GM12878 (cell line): ENCODE measurements around the gene FIGNL2. TPM values are rescaled to one million over a fixed set of nuclear protein-coding genes. Genes with fewer than 3 reads are reported as not detected.

Experiments
- ATAC-seq: fragments of 200-7000 bp; cut with Tn5 transposase; 3 replicates; pipeline ENCODE4 v1.9.1; 2020; ENCODE audit warnings: mild to moderate bottlenecking, moderate library complexity
- BruUV-seq: library from RNA; stranded (reverse); fragments of 400-500 nt; replicated peaks from 2 replicates; lab custom pipeline; 2021; lab: Mats Ljungman, UMichigan
- CTCF ChIA-PET: fragments of 300-600 bp; sonication (Branson Sonifier 250); formaldehyde crosslinking; extraction: SDS; loops from one replicate; lab custom pipeline; 2021; ENCODE audit warnings: inconsistent platforms; lab: Yijun Ruan, JAX
- POLR2A ChIA-PET: fragments of 350-600 bp; formaldehyde crosslinking; extraction: SDS; loops from one replicate; lab custom pipeline; 2021; ENCODE audit warnings: inconsistent platforms; lab: Charles Lee
- RAD21 ChIA-PET: fragments of 300-600 bp; sonication (Branson Sonifier 250); formaldehyde crosslinking; loops from one replicate; lab custom pipeline; 2023; ENCODE audit warnings: antibody characterized with exemption; ENCODE audit not compliant: unreplicated experiment; lab: Charles Lee
- SMC1A ChIA-PET: fragments of 300-600 bp; sonication (Branson Sonifier 250); formaldehyde crosslinking; loops from one replicate; lab custom pipeline; 2023; ENCODE audit not compliant: unreplicated experiment, uncharacterized antibody; lab: Charles Lee
- DNase-seq: peaks from one replicate; pipeline ENCODE4 v3.0.0-alpha.2; 2011; ENCODE audit warnings: low read depth, low spot score
- FAIRE-seq: peaks from 3 replicates; lab custom pipeline; 2011; peaks lifted over from hg19 to GRCh38; lab: Jason Lieb, UNC
- H2AFZ ChIP-seq: 2 replicates; pipeline ENCODE4 v1.6.0; 2011; ENCODE audit warnings: low read depth, low read length, control low read depth; ENCODE audit not compliant: control insufficient read depth
- H3K27ac ChIP-seq: 2 replicates; pipeline ENCODE4 v1.5.1; 2011; ENCODE audit warnings: control low read depth; ENCODE audit not compliant: control insufficient read depth, insufficient read depth
- H3K27me3 ChIP-seq, 2 experiments: replicated peaks in 1 of 2; 2 replicates each; pipeline versions ENCODE4 v1.6.0 to v1.6.1; 2011; ENCODE audit warnings: low read length in 1 of 2; ENCODE audit not compliant: control insufficient read depth in 2 of 2, insufficient read depth in 2 of 2
- H3K36me3 ChIP-seq, 2 experiments: 2 replicates each; pipeline ENCODE4 v1.5.1; 2011; ENCODE audit warnings: low read length in 1 of 2; ENCODE audit not compliant: control insufficient read depth in 2 of 2, insufficient read depth in 2 of 2
- H3K4me1 ChIP-seq: 2 replicates; pipeline ENCODE4 v1.6.1; 2011; ENCODE audit warnings: mild to moderate bottlenecking, low read length, moderate library complexity, mixed read lengths; ENCODE audit not compliant: control insufficient read depth, insufficient read depth
- H3K4me2 ChIP-seq: 2 replicates; pipeline ENCODE4 v1.6.0; 2011; ENCODE audit warnings: control low read depth; ENCODE audit not compliant: control insufficient read depth, insufficient read depth
- H3K4me3 ChIP-seq: fragments of 200-600 bp; sonication (generic); 2 replicates; pipeline ENCODE4 v1.5.1; 2016
- H3K79me2 ChIP-seq: 2 replicates; pipeline ENCODE4 v1.6.0; 2011; ENCODE audit warnings: low read length; ENCODE audit not compliant: control insufficient read depth, insufficient read depth
- H3K9ac ChIP-seq: 2 replicates; pipeline ENCODE4 v1.8.0; 2011; ENCODE audit warnings: low read length, control low read depth, mixed read lengths; ENCODE audit not compliant: control insufficient read depth, insufficient read depth
- H3K9me3 ChIP-seq: replicated peaks from 3 replicates; pipeline ENCODE4 v1.5.1; 2011; ENCODE audit warnings: mild to moderate bottlenecking, low read length; ENCODE audit not compliant: control insufficient read depth, insufficient read depth
- H4K20me1 ChIP-seq: 2 replicates; pipeline ENCODE4 v1.6.0; 2011; ENCODE audit not compliant: control insufficient read depth, insufficient read depth
- E2F4 ChIP-seq: IDR thresholded peaks from 2 replicates; pipeline ENCODE4 v1.6.1; 2012; ENCODE audit warnings: low read depth, low read length, improper control_type of control experiment
- JUND ChIP-seq: IDR thresholded peaks from 2 replicates; pipeline ENCODE4 v1.6.1; 2012; ENCODE audit warnings: low read depth, mild to moderate bottlenecking, low read length, improper control_type of control experiment, moderate library complexity
- LARP7 ChIP-seq: fragments of 450-650 bp; IDR thresholded peaks from 2 replicates; pipeline ENCODE4 v1.6.1; 2017; ENCODE audit warnings: mild to moderate bottlenecking
- POLR2AphosphoS5 ChIP-seq: IDR thresholded peaks from 2 replicates; pipeline ENCODE4 v1.6.1; 2011; ENCODE audit warnings: mild to moderate bottlenecking, low read length, inconsistent platforms
- TARDBP ChIP-seq: IDR thresholded peaks from 2 replicates; pipeline ENCODE4 v1.6.1; 2016; ENCODE audit warnings: borderline replicate concordance
- WRNIP1 ChIP-seq: IDR thresholded peaks from 2 replicates; pipeline ENCODE4 v1.6.1; 2011; ENCODE audit warnings: low read depth, low read length, improper control_type of control experiment, borderline replicate concordance
- WGBS: methylation state at CpG from one replicate; pipeline ENCODE4 v1.1.6; 2016; ENCODE audit warnings: low lambda C conversion rate; ENCODE audit not compliant: insufficient replicate concordance, insufficient coverage; ENCODE audit errors: missing lambda C conversion rate; 5-methylcytosine and 5-hydroxymethylcytosine counted together
- in situ Hi-C: fragments of 300-500 bp; cut with MboI; formaldehyde crosslinking; loops from 9 replicates; pipeline ENCODE4 v1.14.3; 2018; ENCODE audit warnings: mixed read lengths
- intact Hi-C: fragments of 100-400 bp; cut with micrococcal nuclease; formaldehyde crosslinking; loops from one replicate; pipeline ENCODE4 v1.14.2; 2022; ENCODE audit not compliant: unreplicated experiment
- polyA plus RNA-seq, 11 experiments: library from polyadenylated mRNA; depleted of rRNA in 4 of 11; unstranded in 6 of 11; stranded (reverse) in 5 of 11; fragments of >200 nt; fragmentation: Nextera tagmentation in 4 of 11; fragmentation: Illumina TruSeq in 1 of 11; extraction: Ambion mirVana in 4 of 11; extraction: Trizol in 1 of 11; gene quantifications; 1 replicate in 1 of 11; 2 replicates in 10 of 11; pipeline versions ENCODE4 v1.2.1 to v1.2.3, GENCODE V29; 2011 to 2016; ENCODE audit warnings: inconsistent platforms in 2 of 11, missing spikeins in 2 of 11, low read depth in 1 of 11
- total RNA-seq, 4 experiments: library from RNA; depleted of rRNA in 3 of 4; stranded (reverse); fragments of >200 nt in 3 of 4; fragmentation: Illumina TruSeq in 1 of 4; extraction: Trizol in 1 of 4; gene quantifications; 2 replicates each; pipeline versions ENCODE4 v1.2.1 to v1.2.3, GENCODE V29; 2013 to 2021

FIGNL2 gene
- total and polyA plus RNA-seq, 10 of the 15 experiments (the other 5 are each of a cell fraction or from before 2014, with no cell fraction given) = not detected

GRCh38 chr12:51852404-51853137 lies 4.1 kb upstream of the FIGNL2 start:
- intact Hi-C loops = no loop called here
- no peak overlapping the region for H3K9ac ChIP-seq
- SMC1A ChIA-PET = no interaction called here
- RAD21 ChIA-PET = no interaction called here
- H3K9me3 ChIP-seq = no peaks in the 10 kb centered on the region
- 55% methylated on average over 5 of the region's 5 CpGs for WGBS
- DNase-seq (no peak), ATAC-seq (no peak), FAIRE-seq (no peak)
- no peak overlapping the region for H3K4me3 ChIP-seq
- no TSS peak for BruUV-seq
- H3K79me2 ChIP-seq = no peaks in the 10 kb centered on the region
- in situ Hi-C loops = no loop called here
- CTCF ChIA-PET = no interaction called here
- no peaks in the 10 kb centered on the region for H3K4me1 ChIP-seq
- no peaks in the 10 kb centered on the region for H4K20me1 ChIP-seq
- no peak overlapping the region for H2AFZ ChIP-seq
- no peaks in the 10 kb centered on the region for H3K36me3 ChIP-seq
- POLR2A ChIA-PET = no interaction called here
- TF ChIP-seq JUND (no peak), POLR2AphosphoS5 (no peak)
- no peak overlapping the region for H3K4me2 ChIP-seq
- H3K27me3 ChIP-seq = peaks cover 0 to 2% of the 10 kb centered on the region in 2 experiments; a peak in 2 of 4 replicates
- H3K27ac ChIP-seq = no peak overlapping the region

- no peaks in the 10 kb centered on the region for H3K4me1 ChIP-seq
- H3K79me2 ChIP-seq = no peaks in the 10 kb centered on the region
- H3K4me3 ChIP-seq = no peak overlapping the region
- no peak overlapping the region for H3K27ac ChIP-seq
- ChIA-PET RAD21 (interaction anchor here (0.6 kb wide), 1 partner anchor 1192 kb away, joined by 3 read pairs; no protein-coding TSS in a partner anchor), SMC1A (no interaction called here), CTCF (no interaction called here), POLR2A (no interaction called here)
- no peaks in the 10 kb centered on the region for H4K20me1 ChIP-seq
- in situ Hi-C loops (no loop called here), intact Hi-C loops (no loop called here)
- ATAC-seq (no peak), FAIRE-seq (no peak), DNase-seq (no peak)
- no peak overlapping the region for H2AFZ ChIP-seq
- no peak overlapping the region for H3K9ac ChIP-seq
- H3K27me3 ChIP-seq = peaks cover 0 to 2% of the 10 kb centered on the region in 2 experiments; a peak in 2 of 4 replicates
- no peak overlapping the region for H3K4me2 ChIP-seq
- no TSS peak for BruUV-seq
- no peak for TF ChIP-seq E2F4
- TF ChIP-seq TARDBP = no peak
- no peak for TF ChIP-seq WRNIP1
- no peak for TF ChIP-seq LARP7
- TF ChIP-seq POLR2AphosphoS5 = no peak
- H3K36me3 ChIP-seq = no peaks in the 10 kb centered on the region
- 25% methylated on average over 5 of the region's 8 CpGs for WGBS
- no peaks in the 10 kb centered on the region for H3K9me3 ChIP-seq
Observed at GRCh38 chr12:51851413-51852124, 3.1 kb upstream of the FIGNL2 start.
